HG02870 (cell line): ENCODE measurements around the gene SSH2.

ENCODE experiments used
- ATAC-seq: cut with Tn5 transposase; IDR thresholded peaks from one replicate; pipeline ENCODE4 v1.9.1; 2021; ENCODE audit warnings: mild to moderate bottlenecking, moderate library complexity; ENCODE audit not compliant: unreplicated experiment

The SSH2 gene

DNA sequence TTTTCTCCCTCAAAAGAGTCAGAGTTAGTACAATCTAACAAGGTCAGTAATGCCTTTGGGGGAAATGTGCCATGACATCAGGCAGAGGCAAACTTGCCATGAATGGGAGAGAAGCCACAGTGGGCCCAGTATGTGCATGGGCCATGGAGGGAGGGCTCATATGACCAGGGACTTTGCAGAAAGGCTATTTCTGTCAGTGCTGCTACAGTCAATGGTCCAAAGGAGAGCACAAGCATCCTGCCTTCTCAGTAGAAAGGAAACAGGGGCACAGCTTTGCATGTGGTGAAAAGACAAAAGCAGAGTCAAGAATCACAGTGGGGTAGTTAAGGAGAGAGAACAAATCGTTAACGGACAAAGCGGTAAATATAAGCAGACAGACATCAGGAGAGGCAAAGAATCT is 296.1 kb downstream of the SSH2 start:
- no peak for ATAC-seq

DNA sequence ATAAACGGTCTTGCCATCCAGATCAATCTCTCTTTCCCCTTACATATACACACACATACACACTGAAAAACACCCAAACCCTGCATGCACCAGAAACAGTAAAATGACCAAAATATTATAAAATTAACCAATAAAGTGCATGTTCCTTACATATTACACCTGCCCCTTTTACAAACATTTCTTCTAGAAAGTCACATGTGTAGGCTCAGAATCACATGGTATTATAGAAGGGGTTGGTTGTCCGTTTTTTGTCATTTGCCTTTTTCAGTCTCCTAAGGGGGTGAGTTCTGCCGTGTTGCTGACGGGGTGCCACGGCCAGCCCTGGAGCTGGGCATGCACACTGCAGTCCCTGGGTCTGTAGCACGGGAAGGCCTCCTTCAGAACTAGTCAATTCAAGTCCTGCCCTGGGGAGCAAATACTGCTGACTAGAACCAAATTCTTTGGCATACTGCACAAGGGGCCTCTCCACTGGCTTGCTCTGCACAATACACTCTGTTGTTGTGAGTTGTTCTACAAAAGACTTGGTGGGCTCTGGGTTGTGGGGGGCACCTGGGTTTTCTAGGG is 299.3 kb downstream of the SSH2 start:
- no peak for ATAC-seq

- ATAC-seq = no peak
Measured at GRCh38 chr17:29629839-29630238, 300.2 kb downstream of the SSH2 start.

GRCh38 chr17:29628644-29629043 is 301.4 kb downstream of the SSH2 start:
- ATAC-seq = no peak

DNA sequence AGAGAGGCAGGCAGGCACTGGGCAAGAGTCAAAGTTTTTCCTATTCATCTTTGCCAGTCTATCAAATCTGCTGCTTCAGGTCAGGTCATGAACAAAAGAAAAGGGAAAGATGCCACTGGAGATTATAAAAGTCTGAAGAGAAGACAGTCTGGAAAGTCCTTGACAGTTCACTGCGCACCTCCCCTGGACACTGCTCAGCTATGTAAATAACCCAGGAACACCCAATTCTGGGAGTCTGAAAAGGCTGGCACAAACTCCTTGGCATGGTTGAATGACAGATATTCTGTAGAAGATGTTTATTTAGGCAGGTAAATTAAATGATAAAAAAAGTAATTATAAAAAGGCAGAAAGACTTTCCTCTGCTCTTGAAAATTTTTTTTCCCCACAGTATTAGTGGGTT is 302.1 kb downstream of the SSH2 start:
- ATAC-seq = no peak

DNA sequence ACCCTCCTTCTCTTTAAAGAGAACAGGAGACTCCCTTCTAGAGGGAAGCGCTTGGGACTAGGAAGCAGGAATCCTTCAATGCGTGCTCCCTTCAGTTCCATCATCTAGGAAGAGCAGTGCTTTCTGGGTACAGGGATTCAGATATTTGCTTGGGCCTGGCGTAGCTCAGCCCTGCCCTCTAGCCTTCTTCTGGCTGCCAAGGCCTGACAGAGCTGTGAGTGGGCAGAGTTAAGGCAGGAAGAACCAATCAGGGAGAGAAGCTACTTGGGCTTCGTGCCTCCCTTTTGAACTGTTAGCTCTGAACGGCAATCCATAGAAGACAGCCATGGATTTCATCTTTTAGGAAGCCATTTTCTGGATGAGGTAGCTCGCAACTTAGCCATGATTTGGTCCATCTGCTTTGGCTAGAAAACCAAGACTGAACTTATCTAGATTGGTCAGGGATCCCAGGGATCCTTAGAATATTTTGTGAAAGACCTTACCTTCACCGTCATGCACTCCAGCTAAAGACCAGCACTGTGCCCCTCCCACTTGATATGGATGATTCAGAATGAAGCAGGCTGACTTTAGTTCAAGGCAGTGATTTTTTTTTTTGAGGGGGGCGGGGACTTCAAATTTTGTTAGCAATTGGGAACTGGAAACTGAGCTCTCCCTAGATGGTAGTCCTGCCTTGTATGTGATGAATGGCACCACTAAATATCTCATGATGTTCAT is 304.8 kb downstream of the SSH2 start:
- no peak for ATAC-seq

- ATAC-seq = no peak
Measured at GRCh38 chr17:29624586-29624985, 305.4 kb downstream of the SSH2 start.

DNA sequence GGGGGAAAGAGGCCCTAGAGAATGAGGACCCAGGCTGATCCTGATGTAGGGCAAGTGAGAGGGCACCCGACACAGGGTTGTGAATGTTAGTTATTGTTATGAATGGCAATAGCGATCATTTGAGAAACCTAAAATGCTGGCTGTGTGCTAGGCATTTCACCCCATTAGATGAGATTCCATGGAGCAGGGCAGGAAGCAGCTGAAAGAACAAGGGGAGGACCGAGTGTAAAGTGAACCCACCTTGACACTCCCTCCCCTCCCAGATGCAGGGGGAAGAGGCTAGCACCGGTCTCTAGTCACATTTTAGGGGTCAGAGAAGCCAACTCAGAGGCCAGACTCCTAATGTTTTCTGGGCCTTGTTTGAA is 306.8 kb downstream of the SSH2 start:
- no peak for ATAC-seq

DNA sequence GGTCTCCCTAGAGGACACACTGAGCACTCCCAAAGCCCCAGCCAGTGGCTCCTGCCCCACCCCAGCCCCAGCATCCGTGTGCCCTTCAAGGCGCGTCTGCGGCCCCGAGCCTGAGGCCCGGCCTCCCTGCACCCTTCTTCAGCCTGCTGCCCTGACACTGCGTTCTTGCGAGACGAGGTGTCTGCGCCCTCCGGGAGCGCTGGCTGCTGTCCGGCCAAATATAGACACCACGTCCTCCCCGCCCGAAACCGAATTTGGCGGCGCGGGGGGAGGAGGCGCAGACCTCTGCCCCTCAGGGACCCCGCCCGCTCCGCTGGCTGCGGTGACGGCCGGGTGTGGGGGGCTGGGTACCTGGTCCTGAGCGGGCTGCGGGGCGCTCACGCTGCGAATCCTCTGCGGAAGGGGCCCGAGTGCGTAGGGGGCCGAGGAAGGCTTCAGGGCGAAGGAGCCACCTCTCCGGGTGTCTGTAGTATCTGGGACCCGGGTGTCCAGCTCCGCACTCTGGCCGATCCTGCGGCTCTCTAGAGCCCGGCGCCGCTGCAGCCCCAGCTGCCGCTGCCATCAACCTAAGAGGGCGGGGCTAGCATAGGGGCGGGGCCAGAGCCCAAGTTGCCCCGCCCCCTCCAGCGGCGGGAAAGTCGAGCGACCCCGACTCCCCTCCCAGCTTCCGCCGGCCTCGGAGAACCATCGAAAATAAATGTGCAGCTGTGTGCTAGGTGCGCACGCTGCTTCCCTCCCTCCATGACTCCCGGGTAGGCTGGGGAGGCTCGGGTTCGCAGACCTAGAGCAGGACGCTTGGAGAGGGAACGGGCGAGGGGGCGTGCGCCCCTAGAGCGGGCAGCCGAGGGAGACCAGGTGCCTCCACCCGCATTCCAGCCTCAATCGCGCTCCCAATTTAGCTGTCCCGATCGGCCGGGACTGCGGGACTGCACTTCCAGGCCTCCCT is 307.4 kb downstream of the SSH2 start, which contains the start of gene CORO6:
CORO6 (minus strand) TSS at position 576 of the 946 bp plus-strand sequence. CDS start 1,491 bp downstream, outside the sequence.
- peak; percentile 42 for ATAC-seq

DNA sequence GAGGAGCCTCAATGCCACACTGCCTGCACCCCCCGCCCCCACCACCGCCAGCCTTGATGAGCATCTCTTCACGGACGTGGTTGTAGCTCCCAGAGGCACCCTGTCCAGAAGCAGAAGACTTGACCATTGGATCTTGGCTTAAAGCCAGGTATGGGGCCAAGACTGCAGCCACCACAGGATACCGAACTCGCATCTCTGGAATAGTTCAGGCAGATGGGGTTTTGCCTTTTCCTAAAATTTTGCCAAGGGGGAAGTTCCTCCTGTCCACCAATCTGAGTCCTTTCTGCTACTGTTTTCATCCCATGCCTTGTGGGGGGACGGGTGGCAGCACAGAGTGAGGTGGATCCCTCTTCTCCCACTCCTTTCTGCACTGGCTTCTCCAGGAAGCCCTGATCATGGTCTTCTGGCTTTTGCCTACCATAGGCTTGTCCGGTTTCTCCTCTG is 308.3 kb downstream of the SSH2 start:
- no peak for ATAC-seq

- ATAC-seq = no peak
Measured at GRCh38 chr17:29620779-29621500, 309.1 kb downstream of the SSH2 start.

- ATAC-seq = no peak
Measured at GRCh38 chr17:29620271-29620670, 309.8 kb downstream of the SSH2 start.

- no peak for ATAC-seq
Measured at GRCh38 chr17:29619251-29619650, 310.8 kb downstream of the SSH2 start.

DNA sequence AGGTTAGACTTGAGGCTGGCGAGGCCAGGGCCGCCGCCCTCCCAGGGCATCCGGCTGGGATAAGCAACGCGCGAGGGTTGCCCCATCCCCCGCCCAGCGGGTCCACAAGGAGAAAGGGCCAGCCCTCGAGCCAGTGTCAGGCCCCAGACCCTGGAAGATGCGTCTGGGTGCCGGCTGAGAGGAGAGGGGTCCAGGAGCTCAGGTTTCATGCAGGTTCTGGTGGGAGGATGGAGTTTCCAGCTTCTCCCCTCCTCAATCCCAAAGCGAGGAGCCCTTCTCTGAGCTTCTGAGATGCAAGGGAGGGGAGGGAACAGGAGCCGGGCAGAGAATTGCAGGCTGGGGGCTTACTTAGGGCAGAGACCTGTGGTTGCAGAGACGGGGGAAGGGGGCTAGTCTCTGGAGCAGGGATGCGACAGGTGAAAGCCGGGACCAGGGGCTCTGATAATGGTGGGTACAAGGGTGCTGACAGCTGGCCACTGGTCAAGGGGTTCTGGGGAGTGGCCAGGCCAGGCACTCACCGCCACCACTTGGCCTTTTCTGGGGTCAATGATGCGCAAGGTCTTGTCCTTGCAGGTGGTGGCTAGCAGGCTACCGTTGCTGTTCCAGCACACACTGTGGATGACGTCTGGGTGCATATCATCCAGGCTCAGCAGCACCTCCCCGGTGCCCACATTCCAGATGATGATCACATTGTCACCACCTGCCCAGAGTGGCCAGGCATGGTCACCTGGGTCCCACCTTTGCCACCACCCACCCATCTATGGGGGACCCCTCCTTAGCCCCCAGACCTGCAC is 311.6 kb downstream of the SSH2 start:
- no peak for ATAC-seq

DNA sequence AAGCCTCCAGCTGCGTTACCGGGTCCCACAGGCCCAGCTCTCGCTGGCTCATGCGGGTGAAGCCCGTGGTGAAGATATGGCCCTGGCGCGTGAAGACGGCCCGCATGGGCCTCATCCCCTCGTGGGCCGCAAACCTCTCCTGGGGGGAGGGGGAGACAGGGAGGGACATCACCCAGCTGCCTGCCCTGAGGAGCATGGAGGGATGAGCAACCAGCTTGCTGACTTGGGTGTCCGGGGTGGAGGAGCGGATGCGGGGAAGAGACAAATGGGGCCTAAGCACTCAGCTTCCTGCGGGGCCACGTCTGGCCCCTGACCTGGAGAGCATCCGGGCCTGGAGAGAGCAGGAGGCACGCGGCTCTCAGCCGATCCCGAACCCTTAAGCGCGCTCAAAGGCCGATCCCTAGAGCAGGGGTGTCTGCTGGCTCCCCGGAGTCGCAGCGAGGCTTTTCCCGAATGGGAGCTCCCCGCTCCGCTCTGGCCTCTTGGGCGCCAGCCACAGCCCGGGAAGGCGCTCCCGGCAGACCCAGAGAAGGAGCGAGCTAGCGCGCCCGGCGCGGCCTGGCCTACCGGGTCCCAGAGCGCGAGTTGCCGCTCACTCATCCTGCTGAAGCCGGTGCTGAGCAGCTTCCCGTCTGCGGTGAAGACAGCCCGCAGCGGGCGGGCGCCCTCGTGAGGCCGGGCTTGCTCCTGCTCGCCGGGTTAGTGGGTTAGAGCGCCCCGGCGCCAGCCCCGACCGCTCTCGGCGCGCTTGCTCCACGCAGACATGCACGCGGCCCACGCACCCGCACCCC is 312.4 kb downstream of the SSH2 start:
- no peak for ATAC-seq

- no peak for ATAC-seq
Measured at GRCh38 chr17:29617125-29617480, 312.9 kb downstream of the SSH2 start.

GRCh38 chr17:29616300-29617048 is 313.6 kb downstream of the SSH2 start:
- no peak for ATAC-seq

DNA sequence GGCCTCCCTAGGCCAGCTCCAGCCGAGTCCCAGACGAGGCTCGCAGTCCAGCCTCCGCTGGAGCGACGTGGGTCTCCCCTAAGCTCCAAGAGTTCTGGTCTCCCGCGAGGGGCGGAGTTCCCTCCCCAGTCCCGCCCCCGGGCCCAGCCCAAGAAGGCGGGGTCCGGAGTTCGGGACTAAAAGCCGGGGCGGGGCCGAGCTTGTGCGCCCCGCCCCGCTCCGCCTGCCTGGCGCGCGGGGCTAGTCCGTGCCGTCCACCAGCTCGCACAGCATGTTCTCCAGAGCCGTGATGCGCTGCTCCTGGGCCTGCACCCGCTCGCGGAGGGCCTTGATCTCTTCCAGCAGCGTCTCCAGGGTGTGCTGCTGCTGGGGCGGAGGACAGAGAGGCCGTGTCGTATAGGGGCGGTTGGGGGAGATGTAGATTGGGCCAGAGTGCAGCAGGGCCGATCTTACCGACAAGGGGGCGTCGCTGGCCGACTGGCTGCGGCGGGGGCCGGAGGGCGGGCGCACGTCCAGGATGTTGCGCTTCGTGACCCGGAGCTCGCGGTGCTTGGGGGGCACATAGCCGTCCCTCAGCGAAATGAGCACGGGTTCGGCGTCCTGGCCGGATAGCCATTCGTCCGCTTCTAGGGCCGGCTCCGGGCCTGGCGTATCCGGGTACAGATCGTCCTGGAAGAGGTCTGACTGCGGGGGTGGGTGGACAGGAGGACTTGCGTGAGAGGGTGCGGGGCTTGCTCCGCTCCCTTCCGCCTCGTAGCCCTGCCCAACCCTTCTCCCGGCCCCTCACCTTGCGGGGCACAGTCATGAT is 314.3 kb downstream of the SSH2 start:
- ATAC-seq = peak; percentile 31
